NT2/D1 (cell line): ENCODE results near the gene PTPRN.
A peak's percentile ranks its signal among the peaks of the same experiment; 100 is the strongest.

Experiments
- DNase-seq: peaks from one replicate; pipeline ENCODE4 v3.0.0-alpha.2; 2011; ENCODE audit warnings: low read depth, low spot score
- H3K27me3 ChIP-seq: 2 replicates; pipeline ENCODE4 v1.6.0; 2011; ENCODE audit warnings: mild to moderate bottlenecking; ENCODE audit not compliant: insufficient read length, insufficient read depth
- H3K36me3 ChIP-seq: 2 replicates; pipeline ENCODE4 v1.6.1; 2011; ENCODE audit warnings: mild to moderate bottlenecking, low read length, mixed read lengths; ENCODE audit not compliant: insufficient read depth, insufficient read length
- H3K4me1 ChIP-seq: 2 replicates; pipeline ENCODE4 v1.5.1; 2011; ENCODE audit not compliant: insufficient read depth, insufficient read length
- H3K4me3 ChIP-seq: 2 replicates; pipeline ENCODE4 v1.5.1; 2011; ENCODE audit warnings: low read depth; ENCODE audit not compliant: insufficient read length
- H3K9ac ChIP-seq: 2 replicates; pipeline ENCODE4 v1.6.0; 2011; ENCODE audit warnings: low read depth; ENCODE audit not compliant: insufficient read length
- H3K9me3 ChIP-seq: 2 replicates; pipeline ENCODE4 v1.5.1; 2011; ENCODE audit warnings: mild to moderate bottlenecking, low read length; ENCODE audit not compliant: insufficient read depth
- SUZ12 ChIP-seq: IDR thresholded peaks from 2 replicates; pipeline ENCODE4 v1.6.1; 2011; ENCODE audit not compliant: insufficient read length, insufficient read depth; ENCODE audit errors: extremely low read depth
- YY1 ChIP-seq: IDR thresholded peaks from 2 replicates; pipeline ENCODE4 v1.6.1; 2011; ENCODE audit not compliant: insufficient read length, insufficient read depth
- ZNF274 ChIP-seq: IDR thresholded peaks from 2 replicates; pipeline ENCODE4 v1.6.1; 2011; ENCODE audit warnings: mild to moderate bottlenecking, low read depth, low read length

PTPRN gene

GRCh38 chr2:219306047-219306446, 3.2 kb downstream of the PTPRN start:
- Histone ChIP-seq H3K9ac (no peak overlapping the region), H3K36me3 (peaks cover 32% of the 10 kb centered on the region), H3K9me3 (no peaks in the 10 kb centered on the region), H3K4me3 (no peak overlapping the region), H3K4me1 (no peaks in the 10 kb centered on the region), H3K27me3 (peaks cover 21% of the 10 kb centered on the region)
- TF ChIP-seq ZNF274, result no peak
- no peak for TF ChIP-seq SUZ12
- TF ChIP-seq YY1, result no peak
- DNase-seq, result no peak

- no peak for TF ChIP-seq SUZ12
- no peak for TF ChIP-seq YY1
- peaks cover 6% of the 10 kb centered on the region for H3K4me1 ChIP-seq
- H3K36me3 ChIP-seq, result peaks cover 40% of the 10 kb centered on the region
- H3K4me3 ChIP-seq, result no peak overlapping the region
- DNase-seq, result no peak
- H3K9me3 ChIP-seq, result no peaks in the 10 kb centered on the region
- no peak overlapping the region for H3K9ac ChIP-seq
- H3K27me3 ChIP-seq, result peaks cover 19% of the 10 kb centered on the region
These were observed 5.0 kb downstream of the PTPRN start for GRCh38 chr2:219304223-219304622.

- no peak for DNase-seq
- H3K36me3 ChIP-seq, result peaks cover 47% of the 10 kb centered on the region
- H3K9me3 ChIP-seq, result no peaks in the 10 kb centered on the region
- H3K27me3 ChIP-seq, result peaks cover 15% of the 10 kb centered on the region
- H3K4me1 ChIP-seq, result peaks cover 6% of the 10 kb centered on the region
- TF ChIP-seq SUZ12 (no peak), ZNF274 (no peak), YY1 (no peak)
- no peak overlapping the region for H3K9ac ChIP-seq
- no peak overlapping the region for H3K4me3 ChIP-seq
These were observed 6.7 kb downstream of the PTPRN start for GRCh38 chr2:219302412-219302968.

- H3K36me3 ChIP-seq, result peaks cover 57% of the 10 kb centered on the region
- TF ChIP-seq SUZ12, result no peak
- no peak for TF ChIP-seq YY1
- no peak for TF ChIP-seq ZNF274
- H3K9ac ChIP-seq, result peak overlapping the region; percentile 23
- H3K27me3 ChIP-seq, result peaks cover 14% of the 10 kb centered on the region
- no peak overlapping the region for H3K4me3 ChIP-seq
- no peak for DNase-seq
- H3K9me3 ChIP-seq, result peaks cover 16% of the 10 kb centered on the region
- peaks cover 9% of the 10 kb centered on the region for H3K4me1 ChIP-seq
These were observed 9.2 kb downstream of the PTPRN start for GRCh38 chr2:219300022-219300421.

GRCh38 chr2:219299372-219299760, 9.8 kb downstream of the PTPRN start:
- no peak for DNase-seq
- peaks cover 15% of the 10 kb centered on the region for H3K27me3 ChIP-seq
- peaks cover 11% of the 10 kb centered on the region for H3K4me1 ChIP-seq
- H3K9ac ChIP-seq, result peak overlapping the region; percentile 23
- H3K9me3 ChIP-seq, result peaks cover 18% of the 10 kb centered on the region
- H3K36me3 ChIP-seq, result peaks cover 57% of the 10 kb centered on the region
- TF ChIP-seq SUZ12, result no peak
- no peak for TF ChIP-seq ZNF274
- no peak for TF ChIP-seq YY1
- no peak overlapping the region for H3K4me3 ChIP-seq

- no peak for TF ChIP-seq YY1
- no peak overlapping the region for H3K4me3 ChIP-seq
These were observed 10.3 kb downstream of the PTPRN start for GRCh38 chr2:219298759-219299371.

GRCh38 chr2:219297766-219298456, 11.3 kb downstream of the PTPRN start:
- no peak for DNase-seq
- Histone ChIP-seq H3K36me3 (peaks cover 52% of the 10 kb centered on the region), H3K4me3 (no peak overlapping the region), H3K9me3 (peaks cover 28% of the 10 kb centered on the region), H3K4me1 (peaks cover 14% of the 10 kb centered on the region), H3K27me3 (peaks cover 15% of the 10 kb centered on the region), H3K9ac (no peak overlapping the region)
- no peak for TF ChIP-seq SUZ12
- no peak for TF ChIP-seq ZNF274
- TF ChIP-seq YY1, result no peak

More at GRCh38 chr2:219298759-219299371, 10.3 kb downstream of the PTPRN start:
- peak overlapping the region; percentile 42 for H3K9ac ChIP-seq
- peaks cover 57% of the 10 kb centered on the region for H3K36me3 ChIP-seq
- H3K27me3 ChIP-seq, result peaks cover 15% of the 10 kb centered on the region
- H3K4me1 ChIP-seq, result peaks cover 14% of the 10 kb centered on the region
- H3K9me3 ChIP-seq, result peaks cover 19% of the 10 kb centered on the region
- peak; percentile 83 for DNase-seq
